K562 (cell line): ENCODE measurements around the gene CDK9. TPM values are rescaled to one million over a fixed set of nuclear protein-coding genes. Genes with fewer than 3 reads are reported as not detected.

Source experiments
- ATAC-seq: fragments of 200-7000 bp; cut with Tn5 transposase; 3 replicates; pipeline ENCODE4 v1.9.1; 2020; ENCODE audit warnings: moderate library complexity
- BruUV-seq: library from RNA; stranded (reverse); fragments of 400-500 nt; replicated peaks from 2 replicates; lab custom pipeline; 2021; lab: Mats Ljungman, UMichigan
- CTCF ChIA-PET: fragments of 300-600 bp; formaldehyde crosslinking; extraction: SDS; loops from one replicate; lab custom pipeline; 2021; ENCODE audit warnings: low intra/inter-chr PET ratio; lab: Yijun Ruan, JAX
- POLR2A ChIA-PET: fragments of 300-600, 350-650 bp; sonication (Branson Sonifier 250); formaldehyde crosslinking; extraction: SDS; loops from one replicate; lab custom pipeline; 2021; ENCODE audit warnings: antibody characterized with exemption, inconsistent platforms; lab: Yijun Ruan, JAX
- DNase-seq, 4 experiments: peaks; one replicate each; pipeline versions ENCODE4 v3.0.0 to v3.0.0-alpha.2; 2011 to 2018; ENCODE audit warnings: low spot score in 3 of 4, mixed read lengths in 3 of 4; ENCODE audit errors: extremely low read depth in 1 of 4
- FAIRE-seq: peaks from 2 replicates; lab custom pipeline; 2011; peaks lifted over from hg19 to GRCh38; lab: Jason Lieb, UNC
- H2AFZ ChIP-seq: 2 replicates; pipeline ENCODE4 v1.6.0; 2011; ENCODE audit warnings: low read depth, low read length, control low read depth, inconsistent platforms
- H3K27ac ChIP-seq: fragments of 200-600 bp; 3 replicates; pipeline ENCODE4 v1.8.0; 2011; ENCODE audit warnings: low read depth, mild to moderate bottlenecking, control low read depth, inconsistent platforms, low read length, moderate library complexity, mixed read lengths; ENCODE audit errors: extremely low read depth
- H3K27me3 ChIP-seq, 2 experiments: fragments of 300-600 bp in 1 of 2; 2 replicates in 1 of 2; 3 replicates in 1 of 2; pipeline versions ENCODE4 v1.6.0 to v1.8.0; 2011; ENCODE audit warnings: inconsistent platforms in 2 of 2, low read length in 2 of 2, mild to moderate bottlenecking in 1 of 2, mixed read lengths in 1 of 2, moderate library complexity in 1 of 2; ENCODE audit not compliant: control insufficient read depth in 2 of 2, insufficient read depth in 2 of 2
- H3K36me3 ChIP-seq: fragments of 300-600 bp; 3 replicates; pipeline ENCODE4 v1.8.0; 2011; ENCODE audit warnings: mild to moderate bottlenecking, low read length, inconsistent platforms; ENCODE audit not compliant: control insufficient read depth, insufficient read depth
- H3K4me1 ChIP-seq, 2 experiments: fragments of 200-600 bp in 1 of 2; replicated peaks in 1 of 2; 2 replicates in 1 of 2; 3 replicates in 1 of 2; pipeline versions ENCODE4 v1.5.1 to v1.8.0; 2011; ENCODE audit warnings: inconsistent platforms in 2 of 2, low read length in 2 of 2, mild to moderate bottlenecking in 1 of 2, mixed read lengths in 1 of 2, moderate library complexity in 1 of 2; ENCODE audit not compliant: control insufficient read depth in 2 of 2, insufficient read depth in 2 of 2
- H3K4me2 ChIP-seq: 2 replicates; pipeline ENCODE4 v1.6.1; 2011; ENCODE audit warnings: low read length, control low read depth, inconsistent platforms, mixed read lengths; ENCODE audit not compliant: insufficient read depth
- H3K4me3 ChIP-seq: fragments of 200-600 bp; sonication (generic), shearing (Covaris generic); 2 replicates; pipeline ENCODE4 v1.5.1; 2016; ENCODE audit warnings: control low read depth, inconsistent platforms
- H3K79me2 ChIP-seq: fragments of 200-600 bp; 3 replicates; pipeline ENCODE4 v1.8.0; 2011; ENCODE audit warnings: low read length, inconsistent platforms; ENCODE audit not compliant: control insufficient read depth, insufficient read depth
- H3K9ac ChIP-seq, 2 experiments: 2 replicates each; pipeline versions ENCODE4 v1.6.0 to v1.6.1; 2011; ENCODE audit warnings: low read depth in 2 of 2, low read length in 2 of 2, control low read depth in 1 of 2, inconsistent platforms in 1 of 2, mild to moderate bottlenecking in 1 of 2, mixed read lengths in 1 of 2; ENCODE audit not compliant: insufficient read depth in 1 of 2
- H3K9me1 ChIP-seq: one replicate; pipeline ENCODE4 v1.6.0; 2011; ENCODE audit warnings: inconsistent platforms, mild to moderate bottlenecking, low read length, moderate library complexity; ENCODE audit not compliant: control insufficient read depth, insufficient read depth
- H3K9me3 ChIP-seq: replicated peaks from 2 replicates; pipeline ENCODE4 v1.5.1; 2011; ENCODE audit warnings: low read depth, low read length, inconsistent platforms; ENCODE audit not compliant: control insufficient read depth, insufficient read depth
- H4K20me1 ChIP-seq: replicated peaks from 2 replicates; pipeline ENCODE4 v1.6.1; 2011; ENCODE audit warnings: low read length, inconsistent platforms, mixed read lengths; ENCODE audit not compliant: control insufficient read depth, insufficient read depth
- BRD9 ChIP-seq: fragments of 450-650 bp; IDR thresholded peaks from 2 replicates; pipeline ENCODE4 v1.6.1; 2018; ENCODE audit warnings: low read depth; ENCODE audit not compliant: partially characterized antibody
- CBX1 ChIP-seq: sonication (generic); IDR thresholded peaks from 2 replicates; pipeline ENCODE4 v1.6.1; 2016; ENCODE audit warnings: antibody characterized with exemption, low read depth, mild to moderate bottlenecking
- CREB1 ChIP-seq, 2 experiments: sonication (generic) in 1 of 2; formaldehyde crosslinking in 1 of 2; IDR thresholded peaks; 2 replicates each; pipeline versions ENCODE4 v1.6.1 to v1.8.0; 2012 to 2022; ENCODE audit warnings: inconsistent platforms in 1 of 2, mild to moderate bottlenecking in 1 of 2, missing genetic modification reagents in 1 of 2, moderate library complexity in 1 of 2
- E2F5 ChIP-seq: sonication (generic); formaldehyde crosslinking; IDR thresholded peaks from 2 replicates; pipeline ENCODE4 v1.8.0; 2022; ENCODE audit warnings: mild to moderate bottlenecking, missing genetic modification reagents
- HCFC1 ChIP-seq: IDR thresholded peaks from 2 replicates; pipeline ENCODE4 v1.6.1; 2012; ENCODE audit warnings: low read depth, low read length, improper control_type of control experiment
- PHF20 ChIP-seq: fragments of 450-650 bp; IDR thresholded peaks from 2 replicates; pipeline ENCODE4 v1.6.1; 2018; ENCODE audit not compliant: partially characterized antibody
- REST ChIP-seq, 2 experiments: fragments of 450-650 bp; formaldehyde crosslinking in 1 of 2; IDR thresholded peaks; 2 replicates each; pipeline versions ENCODE4 v1.4.0 to v1.6.1; 2014 to 2020; ENCODE audit warnings: mild to moderate bottlenecking in 2 of 2, borderline replicate concordance in 1 of 2, low read depth in 1 of 2
- THRAP3 ChIP-seq: fragments of 450-650 bp; IDR thresholded peaks from 2 replicates; pipeline ENCODE4 v1.6.1; 2016; ENCODE audit warnings: mild to moderate bottlenecking, inconsistent platforms, borderline replicate concordance
- ZC3H4 ChIP-seq: sonication (generic); formaldehyde crosslinking; IDR thresholded peaks from 2 replicates; pipeline ENCODE4 v1.9.0; 2021; ENCODE audit warnings: missing genetic modification reagents, borderline replicate concordance
- WGBS: fragments of 100-300 bp; shearing (Covaris generic); methylation state at CpG from one replicate; pipeline ENCODE4 v1.1.6; 2016; ENCODE audit warnings: low coverage, mixed read lengths; ENCODE audit not compliant: insufficient coverage; ENCODE audit errors: missing lambda C conversion rate; 5-methylcytosine and 5-hydroxymethylcytosine counted together
- in situ Hi-C: fragments of 300-500 bp; cut with MboI; formaldehyde crosslinking; loops from 4 replicates; pipeline ENCODE4 v1.15.0; 2018; ENCODE audit warnings: inconsistent platforms, mixed read lengths
- intact Hi-C: fragments of 100-400 bp; cut with micrococcal nuclease; formaldehyde crosslinking; loops from 2 replicates; pipeline ENCODE4 v1.14.2; 2022
- polyA plus RNA-seq, 8 experiments: library from polyadenylated mRNA; depleted of rRNA in 4 of 8; stranded (reverse) in 5 of 8; unstranded in 3 of 8; fragments of >200 nt; fragmentation: Nextera tagmentation in 2 of 8; fragmentation: Illumina TruSeq in 1 of 8; extraction: Ambion mirVana in 2 of 8; extraction: Trizol in 1 of 8; gene quantifications; 2 replicates each; pipeline versions ENCODE4 v1.2.1 to v1.2.3, GENCODE V29; 2011 to 2014; ENCODE audit warnings: inconsistent platforms in 1 of 8, missing spikeins in 1 of 8
- total RNA-seq, 7 experiments: library from RNA; depleted of rRNA in 6 of 7; stranded (reverse); fragments of >200 nt in 6 of 7; fragmentation: Illumina TruSeq in 2 of 7; extraction: Trizol in 2 of 7; gene quantifications; 2 replicates each; pipeline versions ENCODE4 v1.2.1 to v1.2.3, GENCODE V29; 2011 to 2021; ENCODE audit warnings: low replicate concordance in 1 of 7
- TF ChIP-seq, protein P1 (sequence below): sonication (generic); formaldehyde crosslinking; IDR thresholded peaks from 2 replicates; pipeline ENCODE4 v1.8.1; 2023; ENCODE audit warnings: mild to moderate bottlenecking, missing genetic modification reagents

Gene CDK9
- total and polyA plus RNA-seq, 9 of the 15 experiments (the other 6 are each of a cell fraction or from before 2014, with no cell fraction given): 4.2 to 78.6 (median 33.0) TPM

GRCh38 chr9:127825319-127826051 is 39.7 kb downstream of the CDK9 start:
- 37% methylated on average over 15 of the region's 42 CpGs for WGBS
- Histone ChIP-seq H3K9me3 (no peaks in the 10 kb centered on the region), H3K27me3 (no peaks in the 10 kb centered on the region), H3K4me3 (0 out of 2 replicates have a peak overlapping the region, but pooled peaks have one; percentile 24), H3K9me1 (no peaks in the 10 kb centered on the region), H2AFZ (peak overlapping the region; percentile 92), H3K79me2 (no peaks in the 10 kb centered on the region), H3K4me1 (peaks cover 29 to 40% of the 10 kb centered on the region in 2 experiments), H4K20me1 (no peaks in the 10 kb centered on the region), H3K36me3 (no peaks in the 10 kb centered on the region), H3K27ac (no peak overlapping the region; the same call in 1 of the 3 replicates), H3K9ac (peak overlapping the region; percentile 21 to 91), H3K4me2 (peak overlapping the region; percentile 74)
- ATAC-seq: peak; percentile 79
- CTCF ChIA-PET: no interaction called here
- POLR2A ChIA-PET: interaction anchor here (0.9 to 1.4 kb wide), 5 partner anchors 8 to 318 kb away, joined by 3 to 4 read pairs (median 3); no protein-coding TSS in a partner anchor
- intact Hi-C loops: no loop called here
- in situ Hi-C loops: no loop called here
- DNase-seq: peak; percentile 81 to 89 (median 86)
- no TSS peak for BruUV-seq
- FAIRE-seq: peak; percentile 80
- no peak for TF ChIP-seq PHF20
- TF ChIP-seq THRAP3: no peak
- no peak for TF ChIP-seq HCFC1
- no peak for TF ChIP-seq CREB1 (IDR thresholded peaks at IDR 0.05)
- TF ChIP-seq CREB1 (CRISPR knock-in tag; IDR thresholded peaks at IDR 0.05): no peak
- no peak for TF ChIP-seq BRD9
- TF ChIP-seq, protein P1, sequence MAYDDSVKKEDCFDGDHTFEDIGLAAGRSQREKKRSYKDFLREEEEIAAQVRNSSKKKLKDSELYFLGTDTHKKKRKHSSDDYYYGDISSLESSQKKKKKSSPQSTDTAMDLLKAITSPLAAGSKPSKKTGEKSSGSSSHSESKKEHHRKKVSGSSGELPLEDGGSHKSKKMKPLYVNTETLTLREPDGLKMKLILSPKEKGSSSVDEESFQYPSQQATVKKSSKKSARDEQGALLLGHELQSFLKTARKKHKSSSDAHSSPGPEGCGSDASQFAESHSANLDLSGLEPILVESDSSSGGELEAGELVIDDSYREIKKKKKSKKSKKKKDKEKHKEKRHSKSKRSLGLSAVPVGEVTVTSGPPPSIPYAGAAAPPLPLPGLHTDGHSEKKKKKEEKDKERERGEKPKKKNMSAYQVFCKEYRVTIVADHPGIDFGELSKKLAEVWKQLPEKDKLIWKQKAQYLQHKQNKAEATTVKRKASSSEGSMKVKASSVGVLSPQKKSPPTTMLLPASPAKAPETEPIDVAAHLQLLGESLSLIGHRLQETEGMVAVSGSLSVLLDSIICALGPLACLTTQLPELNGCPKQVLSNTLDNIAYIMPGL (CRISPR knock-in tag): no peak
- TF ChIP-seq ZC3H4: no peak
- peak; percentile 45; the same call in 1 of the 2 replicates for TF ChIP-seq REST (IDR thresholded peaks at IDR 0.05; ENCODE audit: borderline replicate concordance)
- TF ChIP-seq REST (CRISPR knock-in tag; IDR thresholded peaks at IDR 0.05; ENCODE audit: low read depth): no peak
- TF ChIP-seq CBX1: no peak
- TF ChIP-seq E2F5 (CRISPR knock-in tag): no peak
